Activated naive CD8-positive, alpha-beta T cell treated with anti-CD3 and anti-CD28 coated beads for 36 hours (primary cell): ENCODE data around the gene NTN1. TPM values are rescaled to one million over a fixed set of nuclear protein-coding genes. Genes with fewer than 3 reads are reported as not detected.

ENCODE experiments used
- DNase-seq: peaks from one replicate; pipeline ENCODE4 v3.0.0; 2021
- H3K27ac Mint-ChIP-seq: one replicate; pipeline ENCODE4 v1.8.0; 2022; ENCODE audit warnings: mild to moderate bottlenecking, moderate library complexity, mixed read lengths
- H3K27me3 Mint-ChIP-seq: one replicate; pipeline ENCODE4 v1.8.0; 2022; ENCODE audit warnings: mild to moderate bottlenecking, mixed read lengths
- H3K36me3 Mint-ChIP-seq: one replicate; pipeline ENCODE4 v1.8.0; 2021; ENCODE audit warnings: mild to moderate bottlenecking, mixed read lengths
- H3K4me1 Mint-ChIP-seq: one replicate; pipeline ENCODE4 v1.8.0; 2021; ENCODE audit warnings: mixed read lengths
- H3K4me3 Mint-ChIP-seq: one replicate; pipeline ENCODE4 v1.8.0; 2022; ENCODE audit warnings: mild to moderate bottlenecking, moderate library complexity, mixed read lengths
- H3K9me3 Mint-ChIP-seq: one replicate; pipeline ENCODE4 v1.8.0; 2022; ENCODE audit warnings: mixed read lengths
- total RNA-seq, 2 experiments: library from RNA; stranded (reverse); gene quantifications; one replicate each; pipeline ENCODE4 v1.2.3, GENCODE V29; 2021

NTN1 gene
- total RNA-seq, 2 experiments from 2014 or later, result 0.43 to 0.54 TPM

GRCh38 chr17:9021992-9022572 lies 772 bp downstream of the NTN1 start:
- H3K27ac Mint-ChIP-seq, result no peak overlapping the region
- H3K4me3 Mint-ChIP-seq, result no peak overlapping the region
- H3K27me3 Mint-ChIP-seq, result peaks cover 60% of the 10 kb centered on the region
- peaks cover 5% of the 10 kb centered on the region for H3K4me1 Mint-ChIP-seq
- no peaks in the 10 kb centered on the region for H3K36me3 Mint-ChIP-seq
- H3K9me3 Mint-ChIP-seq, result no peaks in the 10 kb centered on the region
- DNase-seq, result peak; percentile 20

- Mint-ChIP-seq H3K27ac (no peak overlapping the region), H3K4me3 (peak overlapping the region; percentile 79), H3K9me3 (no peaks in the 10 kb centered on the region), H3K4me1 (peaks cover 5% of the 10 kb centered on the region), H3K36me3 (no peaks in the 10 kb centered on the region), H3K27me3 (peaks cover 64% of the 10 kb centered on the region)
- DNase-seq, result peak; percentile 17
These were observed 1.5 kb downstream of the NTN1 start for GRCh38 chr17:9022573-9023391.

- Mint-ChIP-seq H3K27me3 (peaks cover 72% of the 10 kb centered on the region), H3K4me1 (peaks cover 5% of the 10 kb centered on the region), H3K27ac (no peak overlapping the region), H3K9me3 (no peaks in the 10 kb centered on the region), H3K36me3 (no peaks in the 10 kb centered on the region), H3K4me3 (peak overlapping the region; percentile 14)
- peak; percentile 7 for DNase-seq
These were observed 2.3 kb downstream of the NTN1 start for GRCh38 chr17:9023392-9024218.

- Mint-ChIP-seq H3K27me3 (peaks cover 74% of the 10 kb centered on the region), H3K9me3 (no peaks in the 10 kb centered on the region), H3K4me1 (peaks cover 5% of the 10 kb centered on the region), H3K4me3 (no peak overlapping the region), H3K27ac (no peak overlapping the region), H3K36me3 (no peaks in the 10 kb centered on the region)
- no peak for DNase-seq
These were observed 3.2 kb downstream of the NTN1 start for GRCh38 chr17:9024497-9024896.

- Mint-ChIP-seq H3K27ac (no peak overlapping the region), H3K4me3 (no peak overlapping the region), H3K27me3 (peaks cover 82% of the 10 kb centered on the region), H3K9me3 (no peaks in the 10 kb centered on the region), H3K36me3 (no peaks in the 10 kb centered on the region), H3K4me1 (peaks cover 5% of the 10 kb centered on the region)
- no peak for DNase-seq
These were observed 5.4 kb downstream of the NTN1 start for GRCh38 chr17:9026741-9027140.

- no peaks in the 10 kb centered on the region for H3K36me3 Mint-ChIP-seq
- H3K4me3 Mint-ChIP-seq, result no peak overlapping the region
- peaks cover 83% of the 10 kb centered on the region for H3K27me3 Mint-ChIP-seq
- no peak overlapping the region for H3K27ac Mint-ChIP-seq
- H3K4me1 Mint-ChIP-seq, result peaks cover 3% of the 10 kb centered on the region
- no peak for DNase-seq
- no peaks in the 10 kb centered on the region for H3K9me3 Mint-ChIP-seq
These were observed 7.1 kb downstream of the NTN1 start for GRCh38 chr17:9028202-9028987.

- Mint-ChIP-seq H3K9me3 (no peaks in the 10 kb centered on the region), H3K36me3 (no peaks in the 10 kb centered on the region), H3K4me1 (no peaks in the 10 kb centered on the region), H3K4me3 (no peak overlapping the region), H3K27ac (no peak overlapping the region), H3K27me3 (peaks cover 77% of the 10 kb centered on the region)
- no peak for DNase-seq
These were observed 7.8 kb downstream of the NTN1 start for GRCh38 chr17:9028988-9029570.

- DNase-seq, result no peak
- Mint-ChIP-seq H3K27me3 (peaks cover 48% of the 10 kb centered on the region), H3K4me1 (no peaks in the 10 kb centered on the region), H3K36me3 (no peaks in the 10 kb centered on the region), H3K27ac (no peak overlapping the region), H3K9me3 (no peaks in the 10 kb centered on the region), H3K4me3 (no peak overlapping the region)
These were observed 10.8 kb downstream of the NTN1 start for GRCh38 chr17:9032151-9032550.

- no peak overlapping the region for H3K4me3 Mint-ChIP-seq
- H3K36me3 Mint-ChIP-seq, result no peaks in the 10 kb centered on the region
- H3K9me3 Mint-ChIP-seq, result no peaks in the 10 kb centered on the region
- H3K27me3 Mint-ChIP-seq, result peaks cover 45% of the 10 kb centered on the region
- no peaks in the 10 kb centered on the region for H3K4me1 Mint-ChIP-seq
- no peak for DNase-seq
- H3K27ac Mint-ChIP-seq, result no peak overlapping the region
These were observed 11.3 kb downstream of the NTN1 start for GRCh38 chr17:9032583-9032982.

GRCh38 chr17:9035249-9035648 lies 13.9 kb downstream of the NTN1 start:
- Mint-ChIP-seq H3K4me1 (no peaks in the 10 kb centered on the region), H3K4me3 (no peak overlapping the region), H3K9me3 (peaks cover 3% of the 10 kb centered on the region), H3K36me3 (no peaks in the 10 kb centered on the region), H3K27me3 (peaks cover 22% of the 10 kb centered on the region), H3K27ac (no peak overlapping the region)
- no peak for DNase-seq

GRCh38 chr17:9036336-9036735 lies 15.0 kb downstream of the NTN1 start:
- H3K9me3 Mint-ChIP-seq, result peaks cover 7% of the 10 kb centered on the region

GRCh38 chr17:9037736-9038135 lies 16.4 kb downstream of the NTN1 start:
- Mint-ChIP-seq H3K27ac (no peak overlapping the region), H3K36me3 (peaks cover 2% of the 10 kb centered on the region), H3K4me1 (no peaks in the 10 kb centered on the region), H3K4me3 (no peak overlapping the region), H3K9me3 (peaks cover 8% of the 10 kb centered on the region), H3K27me3 (peaks cover 8% of the 10 kb centered on the region)
- DNase-seq, result no peak

More at GRCh38 chr17:9036336-9036735, 15.0 kb downstream of the NTN1 start:
- Mint-ChIP-seq H3K36me3 (peaks cover 2% of the 10 kb centered on the region), H3K4me3 (no peak overlapping the region), H3K27me3 (peaks cover 16% of the 10 kb centered on the region), H3K4me1 (no peaks in the 10 kb centered on the region), H3K27ac (no peak overlapping the region)
- no peak for DNase-seq

- Mint-ChIP-seq H3K27me3 (peaks cover 9% of the 10 kb centered on the region), H3K4me1 (no peaks in the 10 kb centered on the region), H3K27ac (no peak overlapping the region), H3K4me3 (no peak overlapping the region), H3K36me3 (peaks cover 2% of the 10 kb centered on the region), H3K9me3 (peaks cover 8% of the 10 kb centered on the region)
- no peak for DNase-seq
These were observed 17.1 kb downstream of the NTN1 start for GRCh38 chr17:9038380-9038779.

- Mint-ChIP-seq H3K9me3 (peaks cover 11% of the 10 kb centered on the region), H3K4me3 (no peak overlapping the region), H3K27ac (no peak overlapping the region), H3K4me1 (no peaks in the 10 kb centered on the region), H3K36me3 (peaks cover 2% of the 10 kb centered on the region), H3K27me3 (peaks cover 31% of the 10 kb centered on the region)
- no peak for DNase-seq
These were observed 23.6 kb downstream of the NTN1 start for GRCh38 chr17:9044772-9045463.
